Testis (tissue), 2 donors: ENCODE measurements around the gene KLHL26.

ENCODE experiments used
- POLR2A ChIP-seq: fragments of 450-650 bp; IDR thresholded peaks from one replicate; pipeline ENCODE4 v1.6.1; 2017; ENCODE audit warnings: antibody characterized with exemption, mild to moderate bottlenecking, moderate library complexity
- TF ChIP-seq, protein P1 (sequence below), 3 experiments: fragments of 450-650 bp in 2 of 3; fragments of 200-600 bp in 1 of 3; sonication (generic) in 1 of 3; IDR thresholded peaks; one replicate each; pipeline ENCODE4 v1.5.1; 2016 to 2019; ENCODE audit warnings: antibody characterized with exemption in 3 of 3, mild to moderate bottlenecking in 2 of 3, moderate library complexity in 1 of 3

DNA sequence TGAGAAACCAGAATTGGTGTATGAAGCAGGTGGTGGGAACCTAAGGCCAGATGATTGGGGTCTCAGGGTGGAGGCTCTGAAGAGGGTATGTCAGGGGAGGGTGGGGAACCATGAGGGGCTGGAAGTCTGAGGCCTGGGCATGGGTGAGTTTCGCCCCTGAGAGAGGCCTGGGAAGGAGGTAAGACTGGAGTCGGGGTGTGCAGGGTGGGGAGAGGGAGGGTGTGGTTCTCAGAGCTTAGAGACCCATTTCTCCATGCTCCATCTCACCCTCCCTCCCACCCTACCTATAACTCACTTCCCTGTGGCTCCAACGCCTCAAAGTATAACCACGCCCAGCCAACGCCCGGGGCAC, 1.0 kb upstream of the KLHL26 start:
- TF ChIP-seq, protein P1, sequence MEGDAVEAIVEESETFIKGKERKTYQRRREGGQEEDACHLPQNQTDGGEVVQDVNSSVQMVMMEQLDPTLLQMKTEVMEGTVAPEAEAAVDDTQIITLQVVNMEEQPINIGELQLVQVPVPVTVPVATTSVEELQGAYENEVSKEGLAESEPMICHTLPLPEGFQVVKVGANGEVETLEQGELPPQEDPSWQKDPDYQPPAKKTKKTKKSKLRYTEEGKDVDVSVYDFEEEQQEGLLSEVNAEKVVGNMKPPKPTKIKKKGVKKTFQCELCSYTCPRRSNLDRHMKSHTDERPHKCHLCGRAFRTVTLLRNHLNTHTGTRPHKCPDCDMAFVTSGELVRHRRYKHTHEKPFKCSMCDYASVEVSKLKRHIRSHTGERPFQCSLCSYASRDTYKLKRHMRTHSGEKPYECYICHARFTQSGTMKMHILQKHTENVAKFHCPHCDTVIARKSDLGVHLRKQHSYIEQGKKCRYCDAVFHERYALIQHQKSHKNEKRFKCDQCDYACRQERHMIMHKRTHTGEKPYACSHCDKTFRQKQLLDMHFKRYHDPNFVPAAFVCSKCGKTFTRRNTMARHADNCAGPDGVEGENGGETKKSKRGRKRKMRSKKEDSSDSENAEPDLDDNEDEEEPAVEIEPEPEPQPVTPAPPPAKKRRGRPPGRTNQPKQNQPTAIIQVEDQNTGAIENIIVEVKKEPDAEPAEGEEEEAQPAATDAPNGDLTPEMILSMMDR (IDR thresholded peaks at IDR 0.05), result no peak
- TF ChIP-seq POLR2A, result no peak
